Kidney tubule cell (primary cell): ENCODE results near the gene URI1.
"Not testable (repeated sequence)": the region's sequence is repeated elsewhere in the genome, so short reads cannot be mapped to it uniquely, and the experiment has no call there.

Experiments used
- DNase-seq: peaks from one replicate; pipeline ENCODE4 v3.0.0-alpha.2; 2018; ENCODE audit warnings: low spot score

URI1 gene

GRCh38 chr19:29941828-29942403, at the start of gene URI1:
Gene URI1 (plus strand): TSS chr19:29942239. CDS start chr19:29942548, 309 bp downstream.
- peak; percentile 84 for DNase-seq

GRCh38 chr19:29893606-29894284, 48.3 kb upstream of the URI1 start:
- no peak for DNase-seq

- no peak for DNase-seq
These were observed 45.2 kb upstream of the URI1 start for GRCh38 chr19:29896802-29897201.

- DNase-seq = no peak
These were observed 44.6 kb upstream of the URI1 start for GRCh38 chr19:29897466-29897865.

- DNase-seq = no peak
These were observed 38.0 kb upstream of the URI1 start for GRCh38 chr19:29904017-29904416.

GRCh38 chr19:29908963-29909944, 32.8 kb upstream of the URI1 start:
- no peak for DNase-seq

GRCh38 chr19:29914933-29915332, 27.1 kb upstream of the URI1 start:
- no peak for DNase-seq

- DNase-seq = not testable (repeated sequence)
These were observed 26.2 kb upstream of the URI1 start for GRCh38 chr19:29915832-29916231.

GRCh38 chr19:29917911-29918310, 24.1 kb upstream of the URI1 start:
- no peak for DNase-seq

GRCh38 chr19:29918891-29919290, 23.1 kb upstream of the URI1 start:
- DNase-seq = no peak

GRCh38 chr19:29922972-29923371, 19.1 kb upstream of the URI1 start:
- DNase-seq = no peak

GRCh38 chr19:29923653-29924052, 18.4 kb upstream of the URI1 start:
- no peak for DNase-seq

- no peak for DNase-seq
These were observed 16.0 kb upstream of the URI1 start for GRCh38 chr19:29926031-29926430.

GRCh38 chr19:29926801-29927200, 15.2 kb upstream of the URI1 start:
- DNase-seq = no peak

- no peak for DNase-seq
These were observed 14.0 kb upstream of the URI1 start for GRCh38 chr19:29927944-29928625.

GRCh38 chr19:29928831-29929230, 13.2 kb upstream of the URI1 start:
- no peak for DNase-seq

GRCh38 chr19:29934257-29934656, 7.8 kb upstream of the URI1 start:
- no peak for DNase-seq

- DNase-seq = no peak
These were observed 7.3 kb upstream of the URI1 start for GRCh38 chr19:29934781-29935180.

GRCh38 chr19:29936409-29936808, 5.6 kb upstream of the URI1 start:
- DNase-seq = no peak

GRCh38 chr19:29939628-29940027, 2.4 kb upstream of the URI1 start:
- no peak for DNase-seq

GRCh38 chr19:29940971-29941585, 961 bp upstream of the URI1 start:
- no peak for DNase-seq
